HEK293 (cell line): ENCODE measurements around the gene SPATA1.

Experiments
- ELK4 ChIP-seq: IDR thresholded peaks from 2 replicates; pipeline ENCODE4 v1.6.1; 2011; ENCODE audit warnings: mild to moderate bottlenecking, low read depth, low read length, borderline replicate concordance
- INSM2 ChIP-seq: fragments of 450-650 bp; formaldehyde crosslinking; IDR thresholded peaks from 2 replicates; pipeline ENCODE4 v1.5.1; 2016; ENCODE audit warnings: missing biosample characterization, missing genetic modification characterization
- MYNN ChIP-seq: fragments of 450-650 bp; formaldehyde crosslinking; IDR thresholded peaks from 2 replicates; pipeline ENCODE4 v1.5.1; 2016; ENCODE audit warnings: missing biosample characterization, missing genetic modification characterization, borderline replicate concordance
- REST ChIP-seq: fragments of 450-650 bp; formaldehyde crosslinking; IDR thresholded peaks from 2 replicates; pipeline ENCODE4 v1.5.1; 2016; ENCODE audit warnings: missing biosample characterization, missing genetic modification characterization
- SALL2 ChIP-seq: fragments of 450-650 bp; formaldehyde crosslinking; IDR thresholded peaks from 2 replicates; pipeline ENCODE4 v1.5.0; 2017; ENCODE audit warnings: missing biosample characterization, mild to moderate bottlenecking, missing genetic modification characterization, borderline replicate concordance
- ZBTB1 ChIP-seq: fragments of 450-650 bp; formaldehyde crosslinking; IDR thresholded peaks from 2 replicates; pipeline ENCODE4 v1.5.1; 2016; ENCODE audit warnings: missing biosample characterization, missing genetic modification characterization
- ZBTB20 ChIP-seq: fragments of 450-650 bp; formaldehyde crosslinking; IDR thresholded peaks from 2 replicates; pipeline ENCODE4 v1.5.1; 2016; ENCODE audit warnings: missing biosample characterization, missing genetic modification characterization
- ZBTB8A ChIP-seq: fragments of 450-650 bp; formaldehyde crosslinking; IDR thresholded peaks from 2 replicates; pipeline ENCODE4 v1.5.1; 2016; ENCODE audit warnings: missing biosample characterization, missing genetic modification characterization
- ZFP69B ChIP-seq: fragments of 450-650 bp; formaldehyde crosslinking; IDR thresholded peaks from 2 replicates; pipeline ENCODE4 v1.5.1; 2016; ENCODE audit warnings: missing biosample characterization, missing genetic modification characterization
- ZNF138 ChIP-seq: fragments of 450-650 bp; formaldehyde crosslinking; IDR thresholded peaks from 2 replicates; pipeline ENCODE4 v1.5.1; 2016; ENCODE audit warnings: missing biosample characterization, missing genetic modification characterization, borderline replicate concordance
- ZNF16 ChIP-seq: fragments of 450-650 bp; formaldehyde crosslinking; IDR thresholded peaks from 2 replicates; pipeline ENCODE4 v1.5.1; 2016; ENCODE audit warnings: low read depth, missing biosample characterization, missing genetic modification characterization
- ZNF221 ChIP-seq: fragments of 450-650 bp; formaldehyde crosslinking; IDR thresholded peaks from 2 replicates; pipeline ENCODE4 v1.5.1; 2017; ENCODE audit warnings: missing biosample characterization, missing genetic modification characterization, borderline replicate concordance
- ZNF280C ChIP-seq: fragments of 450-650 bp; formaldehyde crosslinking; IDR thresholded peaks from 2 replicates; pipeline ENCODE4 v1.5.1; 2016; ENCODE audit warnings: missing biosample characterization, missing genetic modification characterization
- ZNF302 ChIP-seq: fragments of 450-650 bp; formaldehyde crosslinking; IDR thresholded peaks from 2 replicates; pipeline ENCODE4 v1.5.1; 2016; ENCODE audit warnings: missing biosample characterization, missing genetic modification characterization, low read depth
- ZNF311 ChIP-seq: fragments of 450-650 bp; formaldehyde crosslinking; IDR thresholded peaks from 2 replicates; pipeline ENCODE4 v1.5.1; 2017; ENCODE audit warnings: missing biosample characterization, missing genetic modification characterization, borderline replicate concordance
- ZNF488 ChIP-seq: fragments of 450-650 bp; formaldehyde crosslinking; IDR thresholded peaks from 2 replicates; pipeline ENCODE4 v1.5.1; 2016; ENCODE audit warnings: missing biosample characterization, missing genetic modification characterization
- ZNF501 ChIP-seq: fragments of 450-650 bp; formaldehyde crosslinking; IDR thresholded peaks from 2 replicates; pipeline ENCODE4 v1.5.1; 2016; ENCODE audit warnings: missing biosample characterization, missing genetic modification characterization
- ZNF529 ChIP-seq: fragments of 450-650 bp; formaldehyde crosslinking; IDR thresholded peaks from 2 replicates; pipeline ENCODE4 v1.5.1; 2017; ENCODE audit warnings: missing genetic modification characterization, missing biosample characterization; ENCODE audit not compliant: insufficient replicate concordance
- ZNF580 ChIP-seq: fragments of 450-650 bp; formaldehyde crosslinking; IDR thresholded peaks from 2 replicates; pipeline ENCODE4 v1.5.1; 2016; ENCODE audit warnings: missing biosample characterization, missing genetic modification characterization
- ZNF639 ChIP-seq: fragments of 450-650 bp; formaldehyde crosslinking; IDR thresholded peaks from 2 replicates; pipeline ENCODE4 v1.5.1; 2016; ENCODE audit warnings: missing biosample characterization, missing genetic modification characterization
- ZNF645 ChIP-seq: fragments of 450-650 bp; formaldehyde crosslinking; IDR thresholded peaks from 2 replicates; pipeline ENCODE4; 2016; ENCODE audit warnings: missing biosample characterization, missing genetic modification characterization
- ZNF660 ChIP-seq: fragments of 450-650 bp; IDR thresholded peaks from 2 replicates; pipeline ENCODE4 v1.5.1; 2018; ENCODE audit warnings: missing biosample characterization, mild to moderate bottlenecking, missing genetic modification characterization
- ZNF791 ChIP-seq: fragments of 450-650 bp; formaldehyde crosslinking; IDR thresholded peaks from 2 replicates; pipeline ENCODE4 v1.5.1; 2016; ENCODE audit warnings: missing biosample characterization, missing genetic modification characterization
- ZSCAN4 ChIP-seq: fragments of 450-650 bp; formaldehyde crosslinking; IDR thresholded peaks from 2 replicates; pipeline ENCODE4 v1.5.1; 2017; ENCODE audit warnings: missing biosample characterization, missing genetic modification characterization

The SPATA1 gene

GRCh38 chr1:84603941-84604830, 98.0 kb downstream of the SPATA1 start (continued):
- TF ChIP-seq SALL2 (tag by site-specific recombination) (no peak), ZNF138 (tag by site-specific recombination) (no peak), ZBTB20 (tag by site-specific recombination) (peak; percentile 38; the same call in 1 of the 2 replicates), ELK4 (no peak), ZNF645 (tag by site-specific recombination) (no peak), ZNF639 (tag by site-specific recombination) (no peak), INSM2 (no peak), ZNF580 (0 out of 2 replicates have a peak, but pooled peaks have one; percentile 44), MYNN (tag by site-specific recombination) (no peak), ZNF16 (no peak), ZNF311 (tag by site-specific recombination) (no peak), ZNF302 (tag by site-specific recombination) (no peak), ZNF280C (no peak), ZNF221 (no peak), ZNF660 (tag by site-specific recombination) (peak; percentile 99), ZBTB1 (tag by site-specific recombination) (no peak), ZNF529 (tag by site-specific recombination) (no peak), ZFP69B (tag by site-specific recombination) (no peak), ZNF501 (tag by site-specific recombination) (peak; percentile 55; the same call in 1 of the 2 replicates), ZNF488 (tag by site-specific recombination) (no peak), ZNF791 (tag by site-specific recombination) (no peak), ZBTB8A (tag by site-specific recombination) (no peak), ZSCAN4 (tag by site-specific recombination) (no peak), REST (tag by site-specific recombination) (0 out of 2 replicates have a peak, but pooled peaks have one; percentile 14)
